Cerebellar cortex (tissue), 1 donor: ENCODE results near the gene CES4A.
"Not testable (repeated sequence)": the region's sequence is repeated elsewhere in the genome, so short reads cannot be mapped to it uniquely, and the experiment has no call there.

Experiments used
- DNase-seq: peaks from one replicate; pipeline ENCODE4 v3.0.0-alpha.2; 2015; ENCODE audit warnings: low spot score

The CES4A gene

DNA sequence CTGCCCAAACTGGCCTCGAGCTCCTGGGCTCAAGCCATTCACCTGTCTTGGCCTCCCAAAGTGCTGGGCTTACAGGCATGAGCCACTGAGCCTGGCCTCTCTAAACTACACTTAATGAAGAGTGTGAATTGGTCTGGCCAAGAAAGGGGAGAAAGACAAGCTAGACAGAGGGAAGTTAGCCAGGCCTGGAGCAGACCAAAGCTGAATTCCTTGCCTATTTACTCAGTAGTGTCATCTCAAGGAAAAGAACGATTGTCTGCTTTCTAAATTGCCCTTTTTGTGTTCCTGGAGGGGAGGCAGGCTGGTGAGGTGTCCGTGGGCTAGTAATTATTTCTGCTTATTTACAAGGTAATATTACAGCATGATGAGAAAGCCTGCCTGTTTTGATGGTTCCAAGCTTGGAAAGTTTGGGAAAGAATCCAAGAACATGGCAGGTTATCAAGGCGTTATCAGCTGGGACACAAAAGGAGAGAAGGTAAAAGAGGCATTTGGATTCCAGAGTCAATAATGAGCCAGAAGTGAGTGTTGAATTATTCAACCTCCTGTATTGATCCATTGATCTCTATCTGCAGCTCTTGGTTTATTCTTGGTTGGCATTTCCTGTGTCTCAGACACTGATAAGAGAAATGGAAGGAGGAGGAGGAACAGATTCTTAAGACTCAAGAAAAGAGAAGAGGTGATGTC lies 34.3 kb downstream of the CES4A start:
- DNase-seq: no peak

DNA sequence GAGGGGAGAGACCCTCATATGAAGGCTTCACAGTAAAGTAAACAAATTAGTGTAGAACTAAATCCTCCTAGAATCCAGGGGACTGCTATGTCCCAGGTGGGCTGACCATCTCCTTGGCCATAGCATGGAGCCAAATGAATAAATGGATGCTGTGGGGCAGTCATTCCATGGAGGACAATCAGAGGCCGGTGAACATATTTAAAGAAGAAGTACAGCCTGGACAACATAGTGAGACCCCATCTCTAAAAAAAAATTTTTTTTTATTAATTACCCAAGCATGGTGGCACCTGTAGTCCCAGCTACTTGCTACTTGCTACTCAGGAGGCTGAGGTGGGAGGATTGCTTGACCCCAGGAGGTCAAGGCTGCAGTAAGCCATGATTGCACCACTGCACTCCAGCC lies 35.3 kb downstream of the CES4A start:
- DNase-seq: no peak

GRCh38 chr16:67024384-67025209 lies 36.2 kb downstream of the CES4A start:
- DNase-seq: no peak

GRCh38 chr16:67025210-67025550 lies 36.8 kb downstream of the CES4A start:
- no peak for DNase-seq

DNA sequence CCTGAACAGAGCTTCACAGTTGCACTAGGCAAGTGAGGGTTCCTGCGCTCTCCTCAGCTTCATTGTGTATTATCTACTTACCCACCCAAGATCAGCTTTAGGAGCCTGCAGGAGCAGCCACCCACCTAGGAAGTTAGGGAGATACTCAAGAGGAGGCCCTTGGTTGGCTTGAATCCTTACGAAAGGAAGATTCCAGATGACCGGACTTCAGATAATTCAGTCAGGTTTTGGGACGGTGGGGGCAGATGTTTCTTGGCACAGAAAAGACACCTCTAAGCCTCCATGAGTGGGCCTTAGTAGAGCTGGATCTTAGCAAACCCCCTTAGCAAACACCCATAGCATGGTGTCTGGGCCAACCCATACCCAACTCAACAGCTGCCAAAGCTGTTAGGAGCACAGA lies 38.2 kb downstream of the CES4A start:
- no peak for DNase-seq

DNA sequence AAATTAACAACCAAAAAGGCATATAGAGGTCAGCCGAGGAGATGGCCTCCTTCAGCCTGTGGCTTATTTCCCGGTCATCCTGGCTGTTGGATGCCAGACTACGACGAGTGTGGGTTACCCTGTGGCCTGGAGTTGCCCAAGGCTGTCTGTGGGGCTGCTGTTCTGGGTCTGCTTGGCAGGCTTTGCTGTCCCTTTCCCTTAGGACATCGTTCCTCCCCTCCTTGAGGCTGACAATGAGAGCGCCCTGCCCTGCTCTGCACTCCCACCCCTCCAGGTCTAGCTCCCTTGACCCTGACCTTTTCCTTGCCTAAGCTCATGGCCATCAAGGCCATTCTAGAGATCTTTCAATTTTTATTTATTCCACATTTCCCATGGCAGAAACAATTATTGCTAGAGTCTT lies 38.7 kb downstream of the CES4A start:
- no peak for DNase-seq

DNA sequence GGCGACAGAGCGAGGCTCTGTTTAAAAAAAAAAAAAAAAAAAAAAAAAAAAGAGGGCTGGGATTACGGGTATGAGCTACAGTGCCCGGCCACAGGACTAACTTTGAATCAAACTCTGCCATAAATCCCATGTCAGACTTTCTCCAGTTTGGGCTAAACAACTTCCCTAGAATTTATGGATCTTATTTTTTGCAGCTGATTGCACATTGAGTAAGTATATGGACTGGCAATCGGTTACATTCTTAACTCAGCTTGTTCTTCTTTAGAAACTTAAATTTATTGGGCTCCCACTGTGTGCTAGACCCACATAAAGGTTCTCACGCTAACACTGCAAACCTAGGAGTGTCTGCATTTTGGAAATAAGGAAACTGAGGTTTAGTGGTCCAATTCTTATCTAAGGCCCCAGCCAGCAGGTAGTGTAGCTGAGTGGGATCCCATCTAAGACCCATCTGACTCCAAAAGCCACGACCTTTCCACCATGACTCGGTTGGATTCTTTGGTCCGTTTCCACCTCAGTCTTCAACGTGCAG lies 39.8 kb downstream of the CES4A start:
- DNase-seq: no peak

DNA sequence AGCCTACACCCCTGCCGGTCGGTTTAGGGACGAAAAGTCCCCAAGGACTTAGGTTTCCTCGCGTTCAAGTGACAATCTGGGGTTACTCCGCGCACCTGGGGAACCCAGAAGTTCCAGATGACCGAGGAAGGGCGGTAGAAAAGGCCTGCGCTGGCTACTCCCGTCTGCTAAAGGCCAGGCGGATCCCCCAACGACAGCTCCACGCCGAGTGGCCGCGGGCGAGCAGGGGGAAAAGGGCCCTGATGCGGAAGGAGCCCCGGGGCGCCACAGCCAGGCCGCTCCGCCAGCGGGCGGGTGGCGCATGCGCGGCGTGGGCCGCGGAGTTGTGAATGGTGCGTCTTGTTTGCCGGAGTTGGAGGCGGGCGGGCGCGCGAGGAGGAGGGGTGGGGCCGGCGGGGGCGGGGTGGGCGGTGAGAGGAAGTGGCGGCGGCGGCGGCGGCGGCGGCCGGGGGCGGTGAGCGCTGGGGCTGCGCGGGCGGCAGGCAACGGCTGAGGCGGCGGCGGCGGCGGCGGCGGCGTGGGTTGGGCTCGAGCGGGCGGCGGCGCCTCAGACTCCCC lies 40.4 kb downstream of the CES4A start, which contains the start of gene CBFB:
Gene CBFB, plus strand, starts transcription at position 454 of the 558 bp plus-strand sequence. CDS start 259 bp downstream, outside the sequence.
- DNase-seq: peak; percentile 86

DNA sequence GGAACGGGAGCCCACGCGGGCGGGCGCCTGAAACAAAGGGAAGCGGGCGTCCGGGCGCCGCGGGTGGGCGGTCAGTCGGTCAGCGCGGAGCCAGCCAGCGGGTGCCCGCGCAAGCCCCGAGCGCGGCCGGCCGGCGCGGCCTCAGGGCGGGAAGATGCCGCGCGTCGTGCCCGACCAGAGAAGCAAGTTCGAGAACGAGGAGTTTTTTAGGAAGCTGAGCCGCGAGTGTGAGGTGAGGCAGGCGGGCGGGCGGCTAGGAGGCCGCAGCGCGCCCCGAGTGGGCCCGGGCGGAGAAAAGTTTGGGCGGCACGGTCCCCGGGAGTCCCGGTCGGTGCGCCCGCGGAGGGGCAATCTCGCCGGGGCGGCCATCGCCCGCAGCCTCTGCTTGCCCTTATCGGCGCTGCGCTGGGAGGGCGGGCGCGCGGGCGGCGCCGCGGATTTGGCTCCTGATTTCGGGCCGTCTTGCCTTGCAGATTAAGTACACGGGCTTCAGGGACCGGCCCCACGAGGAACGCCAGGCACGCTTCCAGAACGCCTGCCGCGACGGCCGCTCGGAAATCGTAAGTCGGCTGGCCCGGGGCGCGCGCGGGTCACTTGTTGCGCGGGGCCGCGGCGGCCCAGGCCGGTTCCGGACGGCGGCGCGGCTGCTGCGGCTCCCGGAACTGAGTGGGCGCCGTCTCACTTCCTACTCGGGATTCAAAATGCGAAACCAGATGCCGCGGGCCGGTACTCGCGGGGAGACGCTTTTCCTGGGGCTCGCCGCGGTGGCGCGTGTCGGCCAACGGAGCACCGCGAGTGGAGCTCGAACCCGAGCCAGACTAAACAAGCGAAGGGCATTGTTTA lies 41.1 kb downstream of the CES4A start:
- DNase-seq: no peak

- DNase-seq: no peak
These were observed 42.0 kb downstream of the CES4A start for GRCh38 chr16:67030221-67030962.

DNA sequence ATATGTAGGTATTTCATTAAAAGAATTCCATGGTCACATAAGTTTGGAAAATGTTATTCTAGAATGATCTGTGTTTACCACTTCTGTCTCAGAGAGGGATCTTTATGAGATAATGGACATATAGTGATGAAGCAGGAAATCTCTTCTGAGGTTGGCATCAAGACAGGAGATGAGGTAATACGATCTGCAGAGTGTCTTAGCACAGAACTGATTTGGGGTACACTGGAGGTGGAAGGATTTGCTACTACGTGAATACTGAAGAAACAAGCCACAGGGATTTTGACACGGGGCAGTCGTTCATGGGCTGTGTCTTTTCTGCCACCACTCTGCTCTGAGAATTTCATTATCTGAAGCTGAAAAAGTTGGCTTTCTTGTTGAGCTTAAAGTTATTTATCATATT lies 46.1 kb downstream of the CES4A start:
- no peak for DNase-seq

DNA sequence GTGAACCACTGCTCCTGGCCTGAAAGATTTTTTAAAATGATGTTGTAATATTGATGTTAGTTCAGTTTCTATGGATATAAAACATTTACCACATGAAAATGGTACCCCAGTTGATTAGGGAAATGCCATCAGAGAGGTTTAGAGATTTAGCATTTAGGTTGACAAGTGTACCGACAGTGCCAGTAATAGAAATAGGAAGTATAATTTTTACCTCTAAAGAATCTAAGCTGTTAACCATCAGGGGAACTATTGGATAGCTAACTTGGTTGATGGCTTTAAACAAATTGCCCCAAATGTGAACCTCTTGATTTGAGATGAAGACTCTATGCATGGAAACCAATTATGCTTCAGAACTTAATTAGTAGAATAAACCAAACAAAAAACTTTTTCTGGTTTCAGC lies 47.0 kb downstream of the CES4A start:
- no peak for DNase-seq

DNA sequence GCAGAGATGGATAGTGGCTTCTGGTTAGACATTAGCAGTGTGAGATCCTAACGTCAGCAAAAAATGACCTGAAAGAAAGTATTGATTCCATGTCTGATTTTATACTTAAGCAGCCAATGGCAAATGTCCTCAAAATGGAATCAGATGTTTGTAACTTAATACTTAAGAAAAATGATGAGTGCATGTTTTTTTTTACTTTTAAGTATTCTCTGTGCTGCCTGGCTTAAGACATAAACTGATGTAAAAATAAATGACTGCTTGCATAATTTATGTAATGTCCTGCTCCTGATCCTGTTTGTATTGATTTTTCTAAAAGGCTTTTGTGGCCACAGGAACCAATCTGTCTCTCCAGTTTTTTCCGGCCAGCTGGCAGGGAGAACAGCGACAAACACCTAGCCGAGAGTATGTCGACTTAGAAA lies 47.9 kb downstream of the CES4A start:
- no peak for DNase-seq

DNA sequence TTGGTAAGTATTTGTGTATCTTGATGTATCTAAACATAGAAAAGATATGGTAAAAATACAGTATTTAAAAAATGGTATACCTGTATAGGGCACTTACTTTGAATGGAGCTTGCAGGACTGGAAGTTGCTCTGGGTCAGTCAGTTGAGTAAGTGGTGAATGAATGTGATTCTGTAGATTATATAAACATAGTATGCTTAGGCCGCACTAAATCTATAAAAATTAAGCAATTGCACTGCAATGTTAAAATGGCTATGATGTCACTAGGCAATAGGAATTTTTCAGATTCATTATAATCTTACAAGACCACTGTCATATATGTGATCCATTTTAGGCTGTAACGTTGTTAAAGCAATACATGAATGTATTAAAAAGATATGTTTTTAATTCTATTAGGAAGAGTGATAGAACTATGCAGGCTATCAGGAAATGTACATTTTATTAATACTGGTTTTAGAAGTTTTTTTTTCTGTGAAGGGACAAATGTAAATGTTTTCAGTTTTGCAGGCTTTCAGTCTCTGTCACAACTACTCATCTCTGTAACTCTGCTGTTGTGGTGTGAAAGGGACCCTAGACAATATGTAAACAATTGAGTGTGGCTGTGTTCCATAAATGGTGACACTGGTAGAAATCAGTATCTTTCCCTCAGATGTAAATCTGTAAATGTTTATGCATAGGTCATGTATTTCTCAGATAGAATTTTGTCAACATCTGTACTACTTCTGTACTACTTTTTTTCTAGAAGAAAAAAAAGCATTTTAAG lies 51.1 kb downstream of the CES4A start:
- no peak for DNase-seq

- no peak for DNase-seq
These were observed 51.8 kb downstream of the CES4A start for GRCh38 chr16:67040166-67040565.

DNA sequence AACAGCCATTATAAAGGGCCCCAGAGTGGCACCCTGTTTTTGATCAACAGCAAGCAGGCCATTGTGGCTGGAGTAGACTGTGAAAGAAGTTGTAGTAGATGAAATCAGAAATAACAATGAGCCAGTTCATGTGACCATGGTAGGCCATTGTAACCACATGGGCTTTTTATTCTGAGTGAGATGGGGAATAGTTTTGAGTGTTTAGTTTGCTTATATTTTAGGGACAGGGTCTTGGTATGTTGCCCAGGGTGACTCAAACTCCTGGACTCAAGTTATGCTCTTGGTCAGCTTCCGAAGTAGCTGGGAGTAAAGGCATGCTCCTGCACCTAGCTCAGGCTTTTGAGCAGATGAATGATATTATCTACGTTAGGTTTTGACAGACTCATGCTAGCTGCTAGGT lies 52.5 kb downstream of the CES4A start:
- no peak for DNase-seq

DNA sequence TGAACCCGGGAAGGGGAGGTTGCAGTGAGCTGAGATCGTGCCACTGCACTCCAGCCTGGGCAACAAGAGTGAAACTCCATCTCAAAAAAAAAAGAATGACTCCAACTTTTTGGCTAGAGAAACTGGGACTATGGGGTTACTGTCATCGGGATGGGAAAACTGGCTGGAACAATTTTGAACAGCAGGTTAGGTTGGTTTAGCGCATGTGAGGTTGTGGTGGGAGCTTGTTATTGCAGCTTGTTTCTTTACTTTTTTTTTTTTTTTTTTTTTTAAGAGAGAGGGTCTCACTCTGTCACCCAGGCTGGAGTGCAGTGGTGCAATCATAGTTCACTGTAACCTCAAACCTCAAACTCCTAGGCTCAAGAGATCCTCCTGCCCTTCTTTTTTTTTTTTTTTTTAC lies 53.1 kb downstream of the CES4A start:
- not testable (repeated sequence) for DNase-seq

DNA sequence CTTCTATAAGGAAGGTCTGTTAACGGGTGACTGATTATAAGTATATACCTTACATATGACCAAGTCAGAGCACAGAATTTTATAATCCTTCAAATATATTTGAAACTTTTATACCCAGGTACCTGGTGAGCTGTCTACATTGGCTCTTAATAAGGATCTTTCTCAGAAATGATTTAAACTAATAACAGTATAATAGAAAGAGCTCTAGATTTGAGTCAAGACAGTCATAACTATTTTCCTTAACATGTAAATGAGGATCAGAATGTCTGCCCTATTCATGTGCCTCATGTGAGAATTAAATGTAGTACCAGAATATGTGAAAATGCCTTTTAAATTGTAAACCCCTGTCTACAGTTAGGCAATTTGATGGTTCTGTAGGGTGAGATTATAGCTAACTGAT lies 55.0 kb downstream of the CES4A start:
- DNase-seq: no peak

- DNase-seq: no peak
These were observed 62.4 kb downstream of the CES4A start for GRCh38 chr16:67050796-67051195.

DNA sequence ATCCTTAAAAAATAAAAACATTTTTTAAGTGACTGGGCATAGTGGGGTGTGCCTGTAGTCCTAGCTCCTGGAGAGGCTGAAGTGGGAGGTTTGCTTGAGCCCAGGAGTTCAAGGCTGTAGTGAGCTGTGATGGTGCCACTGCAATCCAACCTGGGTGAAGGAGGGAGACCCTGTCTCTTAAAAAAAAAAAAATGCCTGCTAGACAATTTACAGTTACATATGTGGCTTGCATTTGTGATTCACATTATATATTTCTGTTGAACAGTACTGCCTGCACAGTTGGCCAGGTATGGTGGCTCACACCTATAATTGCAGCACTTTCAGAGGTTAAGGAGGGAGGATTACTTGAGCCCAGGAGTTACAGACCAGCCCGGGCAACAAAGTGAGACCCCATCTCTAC lies 64.0 kb downstream of the CES4A start:
- DNase-seq: no peak
